Neural crest cell (in vitro differentiated cells): ENCODE measurements around the gene PHACTR1. TPM values are rescaled to one million over a fixed set of nuclear protein-coding genes. Genes with fewer than 3 reads are reported as not detected.

Experiments used
- DNase-seq: peaks from one replicate; pipeline ENCODE4 v3.0.0; 2021; ENCODE audit warnings: low read depth, mixed read lengths, low spot score
- H3K27ac Mint-ChIP-seq: one replicate; pipeline ENCODE4 v1.8.0; 2021; ENCODE audit warnings: mild to moderate bottlenecking, mixed read lengths; ENCODE audit not compliant: unreplicated experiment
- H3K27me3 Mint-ChIP-seq: 2 replicates; pipeline ENCODE4 v1.8.0; 2021; ENCODE audit warnings: low read depth, mild to moderate bottlenecking, mixed read lengths
- H3K36me3 Mint-ChIP-seq: 2 replicates; pipeline ENCODE4 v1.8.0; 2021; ENCODE audit warnings: low read depth, mild to moderate bottlenecking, mixed read lengths
- H3K4me1 Mint-ChIP-seq: 2 replicates; pipeline ENCODE4 v1.8.0; 2021; ENCODE audit warnings: mixed read lengths
- H3K4me3 Mint-ChIP-seq: one replicate; pipeline ENCODE4 v1.8.0; 2021; ENCODE audit warnings: mild to moderate bottlenecking, mixed read lengths
- H3K9me3 Mint-ChIP-seq: 2 replicates; pipeline ENCODE4 v1.8.0; 2021; ENCODE audit warnings: mixed read lengths
- CTCF ChIP-seq: fragments of 200-600 bp; sonication (generic); conservative IDR thresholded peaks from 2 replicates; pipeline ENCODE4 v1.5.0; 2021; ENCODE audit warnings: antibody characterized with exemption, mild to moderate bottlenecking
- total RNA-seq: library from RNA; stranded (reverse); gene quantifications from 2 replicates; pipeline ENCODE4 v1.2.1, GENCODE V29; 2021

Gene PHACTR1
- total RNA-seq, 1 donor from 2014 or later, result 10.4 TPM

- DNase-seq, result no peak
- Mint-ChIP-seq H3K36me3 (no peaks in the 10 kb centered on the region), H3K4me3 (no peak overlapping the region), H3K27ac (no peak overlapping the region), H3K27me3 (peaks cover 3% of the 10 kb centered on the region), H3K9me3 (no peaks in the 10 kb centered on the region), H3K4me1 (no peaks in the 10 kb centered on the region)
- TF ChIP-seq CTCF, result no peak
Observed at GRCh38 chr6:12818324-12818723, 101.8 kb downstream of the PHACTR1 start.

- Mint-ChIP-seq H3K27ac (no peak overlapping the region), H3K27me3 (no peaks in the 10 kb centered on the region), H3K36me3 (no peaks in the 10 kb centered on the region), H3K4me1 (no peaks in the 10 kb centered on the region), H3K9me3 (no peaks in the 10 kb centered on the region), H3K4me3 (no peak overlapping the region)
- DNase-seq, result no peak
- TF ChIP-seq CTCF, result no peak
Observed at GRCh38 chr6:12823847-12824246, 107.3 kb downstream of the PHACTR1 start.

GRCh38 chr6:12826584-12826983 lies 110.0 kb downstream of the PHACTR1 start:
- Mint-ChIP-seq H3K36me3 (no peaks in the 10 kb centered on the region), H3K9me3 (no peaks in the 10 kb centered on the region), H3K4me1 (no peaks in the 10 kb centered on the region), H3K27me3 (no peaks in the 10 kb centered on the region), H3K27ac (no peak overlapping the region), H3K4me3 (no peak overlapping the region)
- no peak for TF ChIP-seq CTCF
- DNase-seq, result no peak

GRCh38 chr6:12827921-12828320 lies 111.4 kb downstream of the PHACTR1 start:
- H3K4me3 Mint-ChIP-seq, result no peak overlapping the region
- H3K9me3 Mint-ChIP-seq, result no peaks in the 10 kb centered on the region
- no peak for DNase-seq
- H3K27ac Mint-ChIP-seq, result no peak overlapping the region
- no peak for TF ChIP-seq CTCF
- H3K27me3 Mint-ChIP-seq, result no peaks in the 10 kb centered on the region
- H3K36me3 Mint-ChIP-seq, result no peaks in the 10 kb centered on the region
- H3K4me1 Mint-ChIP-seq, result no peaks in the 10 kb centered on the region

- no peak for DNase-seq
- Mint-ChIP-seq H3K36me3 (peaks cover 5% of the 10 kb centered on the region), H3K9me3 (peaks cover 5% of the 10 kb centered on the region), H3K4me1 (no peaks in the 10 kb centered on the region), H3K27ac (no peak overlapping the region), H3K4me3 (no peak overlapping the region), H3K27me3 (no peaks in the 10 kb centered on the region)
- no peak for TF ChIP-seq CTCF
Observed at GRCh38 chr6:12832226-12832735, 115.7 kb downstream of the PHACTR1 start.

GRCh38 chr6:12836009-12836408 lies 119.4 kb downstream of the PHACTR1 start:
- Mint-ChIP-seq H3K27ac (no peak overlapping the region), H3K36me3 (peaks cover 5% of the 10 kb centered on the region), H3K9me3 (peaks cover 5% of the 10 kb centered on the region), H3K4me3 (no peak overlapping the region), H3K27me3 (no peaks in the 10 kb centered on the region), H3K4me1 (no peaks in the 10 kb centered on the region)
- DNase-seq, result no peak
- no peak for TF ChIP-seq CTCF
